GM12801 (cell line): ENCODE data around the gene PTGER3.

ENCODE experiments used
- TF ChIP-seq, protein P1 (sequence below): IDR thresholded peaks from one replicate; pipeline ENCODE4 v1.5.1; 2011; ENCODE audit warnings: control low read depth; ENCODE audit not compliant: insufficient read length; ENCODE audit errors: extremely low read depth

The PTGER3 gene

GRCh38 chr1:71047635-71048607 lies at the start of gene PTGER3:
Gene PTGER3, minus strand, starts transcription at chr1:71047816. Its CDS starts 239 bp downstream, at chr1:71047577.
- TF ChIP-seq, protein P1, sequence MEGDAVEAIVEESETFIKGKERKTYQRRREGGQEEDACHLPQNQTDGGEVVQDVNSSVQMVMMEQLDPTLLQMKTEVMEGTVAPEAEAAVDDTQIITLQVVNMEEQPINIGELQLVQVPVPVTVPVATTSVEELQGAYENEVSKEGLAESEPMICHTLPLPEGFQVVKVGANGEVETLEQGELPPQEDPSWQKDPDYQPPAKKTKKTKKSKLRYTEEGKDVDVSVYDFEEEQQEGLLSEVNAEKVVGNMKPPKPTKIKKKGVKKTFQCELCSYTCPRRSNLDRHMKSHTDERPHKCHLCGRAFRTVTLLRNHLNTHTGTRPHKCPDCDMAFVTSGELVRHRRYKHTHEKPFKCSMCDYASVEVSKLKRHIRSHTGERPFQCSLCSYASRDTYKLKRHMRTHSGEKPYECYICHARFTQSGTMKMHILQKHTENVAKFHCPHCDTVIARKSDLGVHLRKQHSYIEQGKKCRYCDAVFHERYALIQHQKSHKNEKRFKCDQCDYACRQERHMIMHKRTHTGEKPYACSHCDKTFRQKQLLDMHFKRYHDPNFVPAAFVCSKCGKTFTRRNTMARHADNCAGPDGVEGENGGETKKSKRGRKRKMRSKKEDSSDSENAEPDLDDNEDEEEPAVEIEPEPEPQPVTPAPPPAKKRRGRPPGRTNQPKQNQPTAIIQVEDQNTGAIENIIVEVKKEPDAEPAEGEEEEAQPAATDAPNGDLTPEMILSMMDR: no peak

GRCh38 chr1:71094913-71095312 lies 47.3 kb upstream of the PTGER3 start:
- TF ChIP-seq, protein P1: no peak

DNA sequence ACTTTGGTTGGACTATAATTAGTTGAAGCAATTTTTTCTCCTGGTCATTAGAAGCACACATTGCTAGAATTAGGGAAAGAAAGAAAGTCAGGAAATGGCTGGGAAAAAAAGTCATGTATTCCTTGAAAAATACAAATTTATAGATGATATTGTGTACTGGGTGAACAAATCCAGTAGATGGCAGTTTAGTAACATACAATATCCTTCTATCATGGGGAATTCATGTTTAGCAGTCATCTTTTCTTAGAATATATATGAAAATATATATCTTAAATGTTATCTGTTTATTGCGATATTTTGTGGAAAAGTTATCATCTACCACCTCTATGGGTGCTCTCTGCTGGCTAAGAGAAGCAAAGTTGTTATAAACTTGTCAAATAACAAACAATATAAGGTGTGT lies 46.3 kb upstream of the PTGER3 start:
- TF ChIP-seq, protein P1: no peak

DNA sequence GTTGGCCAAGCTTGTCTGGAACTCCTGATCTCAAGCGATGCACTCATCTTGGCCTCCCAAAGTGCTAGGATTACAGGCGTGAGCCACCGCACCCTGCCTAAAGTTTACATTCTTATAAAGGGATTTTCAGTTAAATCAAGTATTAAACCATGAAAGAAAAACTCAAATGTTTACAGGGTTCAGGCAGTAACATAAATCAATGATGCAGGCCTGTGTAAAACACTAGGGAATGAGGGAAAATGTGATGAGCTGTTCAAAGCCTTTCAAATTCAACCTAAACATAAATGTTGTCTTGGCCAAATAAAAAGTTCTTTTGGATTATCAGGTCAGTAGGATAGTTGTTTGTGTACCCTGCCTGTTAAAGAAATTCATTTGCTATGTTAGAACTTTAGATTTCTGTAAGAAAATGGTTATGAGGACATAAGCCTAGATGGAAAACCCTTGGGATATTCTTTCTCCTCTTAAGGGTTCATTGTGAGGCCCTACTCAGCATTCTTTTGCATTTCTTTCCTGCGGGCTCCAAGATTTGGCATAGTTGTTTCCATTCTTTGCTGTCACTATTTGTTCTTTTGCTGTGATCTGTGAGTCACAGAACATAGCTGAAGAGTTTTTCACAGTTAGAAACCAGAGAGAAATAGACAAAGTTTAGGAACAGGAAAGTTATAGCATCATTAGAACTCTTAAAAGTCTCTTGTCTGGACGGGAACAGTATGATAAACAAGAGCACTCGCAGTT lies 42.1 kb upstream of the PTGER3 start:
- TF ChIP-seq, protein P1: no peak

DNA sequence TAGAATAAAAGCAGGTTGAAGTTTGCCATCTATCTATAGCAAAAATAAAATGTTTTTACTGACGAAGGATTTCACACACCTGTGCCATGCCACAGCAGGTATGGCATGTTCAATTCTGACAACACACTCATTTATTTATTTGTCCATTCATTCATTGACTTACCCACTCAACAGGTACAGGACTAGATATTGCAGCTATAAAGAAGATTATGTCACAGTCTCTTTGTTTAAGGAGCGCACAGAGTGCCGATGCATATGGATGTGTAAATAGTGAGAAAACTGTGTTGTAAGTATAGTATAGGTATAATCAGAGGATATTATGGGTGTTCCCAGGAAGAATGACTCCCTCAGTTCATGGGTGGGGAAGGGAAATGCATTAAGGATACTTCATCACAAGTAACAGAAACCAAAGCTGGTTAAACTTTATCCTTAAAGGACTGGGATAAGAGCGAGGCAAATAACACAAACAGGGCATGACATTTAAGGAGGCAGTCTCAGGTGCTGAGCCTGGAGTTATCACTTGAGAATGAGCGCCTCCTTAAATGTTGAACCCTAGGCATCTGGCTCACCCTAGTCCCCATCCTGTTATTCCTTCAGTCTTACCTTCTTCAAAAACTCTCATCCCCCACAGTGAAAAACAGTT lies 41.1 kb upstream of the PTGER3 start:
- TF ChIP-seq, protein P1: no peak

DNA sequence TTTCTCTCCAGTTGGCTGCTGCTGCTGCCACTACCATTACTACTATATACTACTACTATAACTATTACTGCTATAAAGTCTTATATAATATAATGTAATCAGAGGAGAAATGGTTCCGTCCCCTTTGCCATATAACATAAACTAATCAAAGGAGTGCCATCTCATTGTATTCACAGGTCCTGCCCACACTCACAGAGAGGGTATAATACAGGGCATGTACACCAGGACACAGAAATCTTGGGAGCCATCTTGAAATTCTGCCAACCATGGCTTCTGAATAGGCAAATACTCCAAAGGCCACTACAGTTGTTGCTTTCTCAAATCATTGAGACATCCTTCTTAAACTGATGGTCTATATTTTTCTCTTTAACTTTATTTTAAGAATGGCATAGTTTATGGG lies 40.1 kb upstream of the PTGER3 start:
- TF ChIP-seq, protein P1: no peak

GRCh38 chr1:71087060-71087459 lies 39.4 kb upstream of the PTGER3 start:
- TF ChIP-seq, protein P1: no peak
